GM18867 (cell line): ENCODE data around the gene RCC2.
"Not testable (repeated sequence)": the region's sequence is repeated elsewhere in the genome, so short reads cannot be mapped to it uniquely, and the experiment has no call there.

Source experiments
- ATAC-seq: cut with Tn5 transposase; IDR thresholded peaks from one replicate; pipeline ENCODE4 v1.9.1; 2021; ENCODE audit warnings: mild to moderate bottlenecking, moderate library complexity; ENCODE audit not compliant: unreplicated experiment

Gene RCC2

DNA sequence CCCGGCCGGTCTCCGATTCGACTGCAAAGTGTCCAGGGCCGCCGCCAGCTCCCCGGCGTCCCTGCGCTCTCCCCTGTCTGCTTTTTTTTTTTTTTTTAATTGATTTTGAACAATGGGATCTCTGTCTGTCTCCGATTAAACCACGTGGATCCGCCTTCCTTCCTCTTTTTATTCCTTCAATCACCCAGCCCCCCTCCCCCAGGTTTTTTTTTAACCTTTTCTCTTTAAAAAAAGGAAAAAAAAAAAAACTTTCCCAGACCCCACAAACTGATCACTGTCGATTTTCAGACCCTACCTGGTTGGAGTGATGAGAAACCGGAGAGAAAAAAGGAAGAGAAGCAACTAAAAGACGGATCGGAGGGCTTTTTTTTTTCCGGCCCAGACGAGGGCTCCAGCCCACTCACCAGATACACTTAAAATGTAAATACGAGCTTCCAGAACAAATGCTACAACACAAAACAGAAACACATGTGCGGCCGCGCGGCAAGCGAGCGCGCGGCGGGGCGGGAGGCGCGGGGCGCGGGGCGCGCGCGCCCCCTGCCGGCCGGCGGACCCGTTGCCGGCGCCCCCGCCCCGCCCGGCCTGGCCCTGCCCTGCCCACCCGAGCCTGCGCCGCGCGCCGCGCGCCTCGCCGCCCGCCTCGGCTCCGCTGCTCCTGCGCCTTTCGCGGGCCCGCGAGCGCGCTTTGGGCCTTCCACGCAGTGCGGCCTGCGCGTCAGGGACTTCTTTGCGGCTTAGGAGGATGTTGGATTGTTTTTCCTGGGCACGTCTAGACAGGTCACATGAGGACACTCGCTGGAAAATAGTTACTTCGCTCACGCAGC, at the start of gene RCC2:
Gene RCC2, minus strand, starts transcription at position 428 of the 824 bp plus-strand sequence. CDS start 1,163 bp downstream, outside the sequence.
- peak; percentile 45 for ATAC-seq

DNA sequence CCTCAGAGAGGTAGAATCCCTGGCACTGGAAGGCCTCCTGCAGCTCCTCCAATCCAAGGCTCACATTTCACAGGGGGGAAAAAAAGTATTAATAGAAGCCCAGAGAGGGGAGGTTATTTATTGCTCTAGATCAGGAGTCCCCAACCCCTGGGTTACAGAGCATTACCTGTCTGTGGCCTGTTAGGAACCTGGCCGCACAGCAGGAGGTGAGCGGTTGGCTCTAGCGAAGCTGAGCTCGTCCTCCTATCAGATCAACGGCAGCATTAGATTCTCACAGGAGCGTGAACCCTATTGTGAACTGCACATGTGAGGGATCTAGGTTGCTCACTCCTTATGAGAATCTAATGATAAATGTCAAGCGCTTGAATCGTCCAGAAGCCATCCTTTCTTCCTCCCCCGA, 46.8 kb upstream of the RCC2 start:
- ATAC-seq, result no peak

DNA sequence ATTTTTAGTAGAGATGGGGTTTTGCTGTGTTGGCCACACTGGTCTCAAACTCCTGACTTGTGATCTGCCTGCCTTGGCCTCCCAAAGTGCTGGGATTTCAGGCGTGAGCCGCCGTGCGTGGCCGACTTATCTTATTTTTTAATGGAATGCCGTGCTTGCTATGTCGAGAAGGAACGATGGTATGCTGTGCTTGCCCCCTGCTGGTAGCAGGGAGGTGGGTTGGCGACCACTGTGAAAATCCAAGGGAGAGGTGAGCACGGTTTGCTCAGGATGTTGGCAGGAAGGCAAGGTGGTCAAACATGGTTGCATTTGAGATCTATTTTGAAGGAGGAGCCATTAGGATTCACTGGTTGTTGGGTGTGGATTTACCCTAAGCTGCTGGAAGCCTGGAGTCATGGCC, 45.8 kb upstream of the RCC2 start:
- no peak for ATAC-seq

DNA sequence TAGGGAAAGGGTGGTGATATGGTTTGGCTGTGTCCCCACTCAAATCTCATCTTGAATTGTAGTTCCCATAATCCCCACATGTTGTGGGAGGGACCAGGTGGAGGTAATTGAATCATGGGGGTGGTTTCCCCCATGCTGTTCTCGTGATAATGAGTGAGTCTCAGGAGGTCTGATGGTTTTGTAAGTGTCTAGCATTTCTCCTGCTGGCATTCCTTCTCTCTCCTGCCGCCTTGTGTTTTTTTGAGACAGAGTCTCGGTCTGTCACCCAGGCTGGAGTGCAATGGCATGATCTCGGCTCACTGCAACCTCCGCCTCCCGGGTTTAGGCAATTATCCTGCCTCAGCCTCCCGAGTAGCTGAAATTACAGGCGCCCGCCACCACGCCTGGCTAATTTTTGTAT, 42.5 kb upstream of the RCC2 start:
- ATAC-seq, result not testable (repeated sequence)

DNA sequence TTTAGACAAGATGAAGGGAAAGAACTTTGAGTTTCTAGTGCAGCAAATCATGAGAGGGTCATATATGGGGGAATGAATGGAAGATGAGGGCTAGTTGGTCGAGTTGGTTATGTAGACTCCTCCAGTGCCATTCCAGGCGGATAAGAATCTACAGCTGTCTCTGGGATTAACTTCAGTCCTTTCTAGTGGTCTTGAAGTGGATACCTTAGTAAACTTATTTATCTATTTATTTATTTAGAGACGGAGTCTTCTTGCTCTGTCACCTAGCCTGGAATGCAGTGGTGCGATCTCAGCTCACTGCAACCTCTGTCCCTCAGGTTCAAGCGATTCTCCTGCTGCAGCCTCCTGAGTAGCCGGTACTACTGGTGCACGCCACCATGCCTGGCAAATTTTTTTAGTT, 41.4 kb upstream of the RCC2 start:
- ATAC-seq, result no peak

DNA sequence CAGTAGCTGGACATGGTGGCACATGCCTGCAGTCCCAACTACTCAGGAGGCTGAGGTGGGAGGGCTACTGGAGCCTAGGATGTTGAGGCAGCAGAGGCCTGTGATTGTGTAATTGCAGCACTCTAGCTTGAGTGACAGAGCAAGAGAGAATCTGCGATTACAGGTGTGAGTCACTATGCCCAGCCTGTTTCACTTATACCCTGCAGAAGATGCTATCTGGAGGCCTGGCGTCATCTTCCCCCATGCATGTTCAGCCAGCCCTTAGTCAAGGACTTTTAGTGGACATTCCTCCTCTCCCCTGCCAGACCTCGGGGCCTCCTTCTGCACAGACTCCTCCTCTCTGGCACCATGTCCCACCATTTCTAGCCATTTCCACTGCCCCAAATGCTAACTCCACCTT, 36.3 kb upstream of the RCC2 start:
- no peak for ATAC-seq

DNA sequence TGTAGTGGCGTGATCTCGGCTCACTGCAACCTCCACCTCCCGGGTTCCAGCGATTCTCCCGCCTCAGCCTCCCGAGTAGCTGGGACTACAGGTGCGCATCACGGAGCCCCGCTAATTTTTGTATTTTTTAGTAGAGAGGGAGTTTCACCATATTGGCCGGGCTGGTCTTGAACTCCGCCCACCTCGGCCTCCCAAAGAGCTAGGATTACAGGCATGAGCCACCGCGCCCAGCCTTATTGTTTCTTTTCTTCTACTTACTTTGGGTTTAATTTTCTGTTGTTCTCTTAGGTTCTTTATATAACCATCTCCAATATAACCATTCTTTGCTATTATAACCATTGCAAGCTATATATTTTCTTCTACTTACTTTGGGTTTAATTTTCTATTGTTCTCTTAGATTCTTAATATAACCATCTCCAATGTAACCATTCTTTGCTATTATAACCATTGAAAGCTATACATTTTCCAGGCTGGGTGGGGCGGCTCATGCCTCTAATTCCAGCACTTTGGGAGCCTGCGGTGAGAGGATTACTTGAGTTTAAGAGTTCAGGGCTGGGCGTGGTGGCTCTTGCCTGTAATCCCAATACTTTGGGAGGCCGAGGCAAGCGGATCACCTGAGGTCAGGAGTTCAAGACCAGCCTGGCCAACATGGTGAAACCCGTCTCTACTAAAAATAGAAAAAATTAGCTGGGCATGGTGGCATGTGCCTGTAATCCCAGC, 35.5 kb upstream of the RCC2 start:
- ATAC-seq, result not testable (repeated sequence)

DNA sequence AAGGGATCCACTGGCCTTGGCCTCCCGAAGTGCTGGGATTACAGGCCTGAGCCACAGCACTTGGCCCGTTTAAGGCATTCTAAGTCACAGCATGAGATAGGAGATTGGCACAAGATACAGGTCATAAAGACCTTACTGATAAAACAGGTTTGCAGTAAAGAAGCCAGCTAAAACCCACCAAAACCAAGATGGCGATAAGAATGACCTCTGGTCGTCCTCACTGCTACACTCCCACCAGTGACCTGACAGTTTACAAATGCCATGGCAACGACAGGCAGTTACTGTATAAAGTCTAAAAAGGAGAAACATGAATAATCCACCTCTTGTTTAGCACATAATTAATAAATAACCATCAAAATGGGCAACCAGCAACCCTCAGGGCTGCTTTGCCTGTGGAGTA, 33.3 kb upstream of the RCC2 start:
- no peak for ATAC-seq

DNA sequence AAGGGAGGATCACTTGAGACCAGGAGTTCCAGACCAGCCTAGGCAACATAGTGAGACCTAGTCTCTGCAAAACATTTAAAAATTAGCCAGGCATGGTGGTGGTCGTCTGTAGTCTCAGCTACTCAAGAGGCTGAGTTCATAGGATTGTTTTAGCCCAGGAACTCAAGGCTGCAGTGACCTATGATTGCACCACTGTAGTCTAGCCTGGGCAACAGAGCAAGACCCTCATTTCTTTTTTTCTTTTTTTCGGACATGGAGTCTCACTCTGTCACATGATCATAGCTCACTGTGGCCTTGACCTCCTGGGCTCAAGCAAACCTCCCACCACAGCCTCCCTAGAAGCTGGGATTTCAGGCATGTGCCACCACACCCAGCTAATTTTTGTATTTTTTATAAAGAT, 31.9 kb upstream of the RCC2 start:
- ATAC-seq, result no peak

DNA sequence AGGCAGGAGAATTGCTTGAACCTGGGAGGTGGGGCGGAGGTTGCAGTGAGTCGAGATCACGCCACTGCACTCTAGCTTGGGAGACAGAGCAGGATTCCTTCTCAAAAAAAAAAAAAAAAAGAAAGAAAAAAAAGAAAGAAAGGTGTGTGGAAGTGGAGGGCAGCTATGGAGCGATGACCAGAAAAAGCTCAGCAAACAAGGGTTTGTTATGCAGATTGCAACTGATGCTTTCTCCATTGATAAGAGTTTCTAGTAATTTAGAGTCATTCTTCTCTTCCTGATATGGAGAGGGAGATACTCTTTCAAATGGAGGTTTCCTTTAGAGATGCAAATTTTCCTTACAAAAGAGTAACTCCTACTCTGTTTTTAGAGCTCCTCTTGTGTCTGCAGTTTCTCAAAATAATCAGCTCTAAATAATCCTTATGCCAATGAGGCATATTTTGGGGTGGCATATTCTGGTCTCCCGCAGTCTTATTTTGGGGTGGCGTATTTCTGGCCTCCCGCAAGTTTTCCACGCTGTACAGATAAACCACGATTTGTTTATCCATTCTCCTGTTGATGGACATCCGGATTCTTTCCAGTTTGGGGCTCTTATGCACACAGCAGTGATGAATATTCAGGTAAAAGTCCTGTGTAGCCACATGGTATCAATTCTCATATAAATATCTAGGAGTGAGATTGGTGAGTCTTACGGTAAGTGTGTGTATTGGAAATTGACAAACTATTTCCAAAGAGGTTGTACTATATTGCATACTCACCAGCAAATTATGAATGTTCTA, 30.7 kb upstream of the RCC2 start:
- no peak for ATAC-seq

DNA sequence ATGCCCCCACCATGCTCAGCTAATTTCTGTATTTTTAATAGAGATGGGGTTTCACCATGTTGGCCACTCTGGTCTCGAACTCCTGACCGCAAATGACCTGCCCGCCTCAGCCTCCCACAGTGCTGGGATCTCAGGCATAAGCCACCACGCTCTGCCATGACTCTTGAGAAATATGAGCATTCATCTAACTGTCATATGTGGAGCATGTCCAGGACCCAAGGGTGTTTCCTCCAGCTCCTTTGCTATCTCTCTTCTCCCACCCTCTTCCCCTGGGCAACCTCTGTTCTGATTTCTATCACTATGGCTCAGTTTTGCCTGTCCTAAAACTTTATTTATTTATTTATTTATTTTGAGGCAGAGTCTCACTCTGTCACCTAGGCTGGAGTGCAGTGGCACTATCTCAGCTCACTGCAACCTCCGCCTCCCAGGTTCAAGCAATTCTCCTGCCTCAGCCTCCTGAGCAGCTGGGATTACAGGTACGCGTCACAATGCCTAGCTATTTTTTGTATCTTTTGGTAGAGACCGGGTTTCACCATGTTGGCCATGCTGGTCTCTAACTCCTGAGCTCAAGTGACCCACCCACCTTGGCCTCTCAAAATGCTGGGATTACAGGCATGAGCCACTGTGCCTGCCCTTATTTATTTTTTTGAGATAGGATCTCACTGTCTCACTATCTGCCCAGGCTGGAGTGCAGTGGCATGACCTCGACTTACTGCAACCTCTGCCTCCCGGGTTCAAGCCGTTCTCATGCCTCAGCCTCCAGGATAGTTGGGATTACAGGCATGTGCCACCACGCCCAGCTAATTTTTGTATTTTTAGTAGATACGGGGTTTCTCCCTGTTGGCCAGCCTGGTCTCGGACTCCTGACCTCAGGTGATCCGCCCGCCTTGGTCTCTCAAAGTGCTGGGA, 29.1 kb upstream of the RCC2 start:
- not testable (repeated sequence) for ATAC-seq

DNA sequence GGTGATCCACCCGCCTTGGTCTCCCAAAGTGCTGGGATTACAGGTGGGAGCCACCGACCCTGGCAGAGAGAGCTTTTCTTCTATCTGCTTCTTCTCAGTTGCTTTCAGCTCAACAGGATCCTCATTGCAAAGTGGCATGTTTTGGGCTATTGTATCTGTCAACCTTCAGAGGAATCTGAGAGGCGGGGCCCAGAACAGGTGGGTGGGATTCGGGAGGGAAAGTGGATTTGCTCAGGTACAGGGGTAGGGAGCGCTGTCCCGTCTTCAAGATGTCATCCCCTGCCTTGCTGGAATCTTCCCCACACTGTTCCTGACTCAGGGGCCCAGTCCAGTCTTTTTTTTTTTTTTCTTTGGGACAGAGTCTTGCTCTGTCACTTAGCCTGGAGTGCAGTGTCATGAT, 26.9 kb upstream of the RCC2 start:
- ATAC-seq, result no peak

DNA sequence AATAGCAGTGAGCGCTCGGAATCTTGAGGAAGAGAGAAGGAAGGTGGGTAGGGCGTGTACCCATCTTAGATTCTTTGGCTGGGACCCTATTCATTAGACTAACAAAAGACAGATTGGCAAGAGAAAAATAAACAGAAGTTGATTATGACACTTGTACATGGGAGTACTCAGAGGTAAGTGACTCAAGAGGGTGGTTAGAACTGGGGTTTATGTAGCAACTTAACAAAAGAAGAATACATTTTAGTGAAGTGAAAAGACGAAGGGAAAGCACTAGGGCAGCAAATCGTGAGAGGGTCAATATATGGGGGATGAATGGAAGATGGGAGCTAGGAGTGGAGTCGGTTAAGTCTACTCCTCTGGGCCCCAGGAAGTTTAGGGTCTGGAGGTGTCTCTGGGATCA, 25.8 kb upstream of the RCC2 start:
- ATAC-seq, result no peak

DNA sequence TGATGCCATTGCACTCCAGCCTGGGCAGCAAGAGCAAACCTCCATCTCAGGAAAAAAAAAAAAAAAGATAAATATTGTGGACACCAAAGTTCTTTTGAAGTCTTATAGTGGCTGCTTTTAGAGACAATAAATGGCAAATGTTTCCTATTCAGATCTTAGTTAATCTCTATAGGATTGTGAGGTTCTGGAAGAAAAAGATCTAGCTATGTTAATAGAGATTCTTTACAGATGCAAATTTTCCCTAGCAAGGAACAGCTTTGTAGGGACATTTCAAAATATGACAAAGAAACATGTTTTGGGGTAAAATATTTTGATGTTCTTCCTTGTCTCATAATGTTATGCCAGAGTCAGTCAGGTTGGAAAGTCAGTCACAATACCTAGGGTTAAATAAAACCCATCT, 24.5 kb upstream of the RCC2 start:
- ATAC-seq, result no peak

DNA sequence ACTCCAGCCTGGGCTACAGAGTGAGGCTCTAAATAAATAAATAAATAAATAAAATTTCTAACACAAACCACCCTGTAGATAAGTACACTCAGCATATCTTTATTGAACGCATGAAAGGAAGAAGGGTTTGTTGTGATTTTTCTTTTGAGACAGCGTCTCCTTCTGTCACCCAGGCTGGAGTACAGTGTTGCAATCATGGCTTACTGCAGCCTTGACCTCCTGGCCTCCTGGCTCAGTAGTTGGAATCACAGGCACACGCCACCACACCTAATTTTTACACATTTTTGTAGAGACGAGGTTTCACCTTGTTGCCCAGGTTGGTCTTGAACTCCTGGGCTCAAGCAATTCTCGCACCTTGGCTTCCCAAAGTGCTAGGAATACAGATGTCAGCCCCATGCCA, 23.2 kb upstream of the RCC2 start:
- ATAC-seq, result no peak

DNA sequence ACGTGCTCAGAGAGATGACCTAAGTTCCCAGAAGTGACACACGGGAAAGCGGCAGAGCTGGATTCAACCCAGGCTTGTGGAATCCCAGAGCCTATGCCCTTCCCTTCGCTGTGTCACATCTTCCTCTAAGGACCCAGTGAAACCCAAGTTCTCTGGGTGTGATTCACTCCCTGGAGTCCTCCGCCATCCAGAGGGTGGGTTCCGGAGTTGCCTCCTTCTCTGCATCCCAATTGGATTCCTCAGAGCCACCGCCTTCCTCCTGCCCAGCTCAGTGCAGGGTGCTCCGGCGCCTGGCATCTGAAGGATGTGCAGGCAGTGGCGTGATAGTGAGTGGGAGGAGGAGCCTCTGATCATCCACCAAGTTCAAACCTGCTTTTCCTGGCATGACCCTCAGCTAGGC, 20.7 kb upstream of the RCC2 start:
- ATAC-seq, result no peak

DNA sequence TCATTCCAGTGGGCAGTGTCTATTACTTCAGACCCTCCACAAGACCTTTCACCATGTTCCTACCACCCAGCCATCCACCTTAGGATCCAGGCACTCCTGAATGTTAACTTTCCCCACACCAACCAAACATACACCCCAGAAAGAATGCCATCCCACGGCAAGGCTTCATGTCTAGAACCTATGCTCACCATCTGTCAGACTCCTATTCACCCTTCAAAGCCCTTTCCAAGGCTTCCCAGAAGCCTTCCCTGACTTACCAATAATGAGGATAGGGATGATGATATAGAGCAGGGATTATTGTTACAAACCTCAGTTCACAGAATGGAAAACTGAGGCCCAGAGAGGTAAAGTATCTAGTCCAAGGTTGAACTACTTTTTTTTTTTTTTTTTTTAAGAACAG, 19.3 kb upstream of the RCC2 start:
- ATAC-seq, result no peak

DNA sequence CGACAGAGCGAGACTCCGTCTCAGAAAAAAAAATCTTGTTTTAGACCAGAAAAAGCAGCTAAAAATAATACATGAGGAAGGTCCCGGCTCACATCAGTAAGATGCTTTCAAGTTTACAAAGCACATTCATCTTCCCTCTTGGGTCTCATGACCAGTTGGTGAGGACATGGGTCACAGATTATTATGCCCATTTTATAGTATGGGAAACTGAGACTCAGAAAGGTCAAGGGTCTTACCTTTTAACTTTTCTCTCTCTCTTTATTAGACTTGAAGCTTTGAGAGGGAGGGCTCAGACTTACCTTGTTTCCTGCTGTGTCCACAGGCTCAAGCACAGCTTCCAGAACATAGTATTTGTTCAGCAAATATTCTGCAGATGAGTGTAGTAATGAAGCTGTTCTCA, 13.2 kb upstream of the RCC2 start:
- no peak for ATAC-seq

DNA sequence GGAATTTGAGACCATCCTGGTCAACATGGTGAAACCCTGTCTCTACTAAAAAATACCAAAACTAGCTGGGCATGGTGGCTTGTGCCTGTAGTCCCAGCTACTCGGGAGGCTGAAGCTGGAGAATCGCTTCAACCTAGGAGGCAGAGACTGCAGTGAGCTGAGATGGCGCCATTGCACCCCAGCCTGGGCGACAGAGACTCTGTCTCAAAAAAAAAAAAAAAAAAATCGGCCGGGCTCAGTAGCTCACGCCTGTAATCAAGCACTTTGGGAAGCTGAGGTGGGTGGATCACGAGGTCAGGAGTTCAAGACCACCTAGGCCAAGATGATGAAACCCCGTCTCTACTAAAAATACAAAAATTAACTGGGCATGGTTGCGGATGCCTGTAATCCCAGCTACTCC, 12.7 kb upstream of the RCC2 start:
- ATAC-seq, result not testable (repeated sequence)

DNA sequence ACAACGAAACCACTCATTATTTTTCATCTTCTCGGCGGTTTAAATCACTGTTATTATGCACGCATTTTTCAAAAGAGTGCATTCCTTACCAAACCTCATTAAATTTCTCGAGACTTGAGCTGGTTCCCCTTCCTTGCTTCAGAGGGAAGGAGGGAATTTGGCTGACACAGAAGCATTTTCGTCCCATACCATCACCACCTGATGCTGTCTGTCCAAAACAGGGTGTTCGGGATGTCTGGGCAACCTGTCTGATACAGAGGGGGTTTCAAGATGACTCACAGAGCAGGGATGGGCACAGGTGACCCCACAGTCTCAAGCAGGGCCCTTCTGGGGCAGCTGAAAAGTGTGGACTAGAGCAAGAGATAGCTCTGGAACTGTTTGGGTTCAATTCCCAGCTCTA, 12.3 kb upstream of the RCC2 start:
- ATAC-seq, result no peak
